OCI-LY1 (cell line): ENCODE data around the gene FHIT.

Experiments
- EZH2 ChIP-seq: fragments of 200-600 bp; sonication (generic), shearing (Covaris generic); IDR thresholded peaks from 2 replicates; pipeline ENCODE4 v1.8.0; 2017; ENCODE audit warnings: borderline replicate concordance, mixed run types, mild to moderate bottlenecking, antibody characterized with exemption, low read length, moderate library complexity, mixed read lengths
- TF ChIP-seq, protein P1 (sequence below): fragments of 200-600 bp; sonication (generic), shearing (Covaris generic); IDR thresholded peaks from 2 replicates; pipeline ENCODE4 v1.5.1; 2017; ENCODE audit warnings: mild to moderate bottlenecking, antibody characterized with exemption, low read length, moderate library complexity, mixed read lengths

DNA sequence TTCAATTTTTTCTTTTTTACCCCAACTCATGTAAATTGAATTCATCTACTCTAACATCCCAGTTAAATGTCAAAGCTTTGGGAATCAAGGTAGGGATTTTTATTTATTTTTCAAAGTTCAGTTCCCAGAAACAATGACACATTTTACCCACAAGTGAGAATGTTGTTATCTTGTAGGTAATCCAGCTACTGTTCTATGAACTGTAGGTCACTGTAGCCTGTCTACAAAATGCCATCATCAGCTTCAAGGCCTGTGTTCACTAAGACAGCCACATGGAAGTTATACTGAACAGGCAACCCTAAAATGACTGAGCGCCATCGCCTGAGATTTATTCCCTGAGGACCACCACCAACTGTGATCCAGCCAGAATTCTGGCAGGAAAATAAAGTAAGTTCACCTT is 219.7 kb downstream of the FHIT start:
- TF ChIP-seq EZH2: no peak
- TF ChIP-seq, protein P1, sequence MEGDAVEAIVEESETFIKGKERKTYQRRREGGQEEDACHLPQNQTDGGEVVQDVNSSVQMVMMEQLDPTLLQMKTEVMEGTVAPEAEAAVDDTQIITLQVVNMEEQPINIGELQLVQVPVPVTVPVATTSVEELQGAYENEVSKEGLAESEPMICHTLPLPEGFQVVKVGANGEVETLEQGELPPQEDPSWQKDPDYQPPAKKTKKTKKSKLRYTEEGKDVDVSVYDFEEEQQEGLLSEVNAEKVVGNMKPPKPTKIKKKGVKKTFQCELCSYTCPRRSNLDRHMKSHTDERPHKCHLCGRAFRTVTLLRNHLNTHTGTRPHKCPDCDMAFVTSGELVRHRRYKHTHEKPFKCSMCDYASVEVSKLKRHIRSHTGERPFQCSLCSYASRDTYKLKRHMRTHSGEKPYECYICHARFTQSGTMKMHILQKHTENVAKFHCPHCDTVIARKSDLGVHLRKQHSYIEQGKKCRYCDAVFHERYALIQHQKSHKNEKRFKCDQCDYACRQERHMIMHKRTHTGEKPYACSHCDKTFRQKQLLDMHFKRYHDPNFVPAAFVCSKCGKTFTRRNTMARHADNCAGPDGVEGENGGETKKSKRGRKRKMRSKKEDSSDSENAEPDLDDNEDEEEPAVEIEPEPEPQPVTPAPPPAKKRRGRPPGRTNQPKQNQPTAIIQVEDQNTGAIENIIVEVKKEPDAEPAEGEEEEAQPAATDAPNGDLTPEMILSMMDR: no peak
